Ureter (tissue), 1 donor: ENCODE measurements around the gene ANKRD40CL. TPM values are rescaled to one million over a fixed set of nuclear protein-coding genes. Genes with fewer than 3 reads are reported as not detected.
"Not testable (repeated sequence)": the region's sequence is repeated elsewhere in the genome, so short reads cannot be mapped to it uniquely, and the experiment has no call there.

Experiments
- DNase-seq: peaks from one replicate; pipeline ENCODE4 v3.0.0-alpha.2; 2020; ENCODE audit warnings: low spot score
- total RNA-seq: library from RNA; stranded (reverse); gene quantifications from one replicate; pipeline ENCODE4 v1.2.4, GENCODE V29; 2023
- donor health status: DM: yes; HTN: yes; CAD: no.

ANKRD40CL gene
- total RNA-seq, 1 donor from 2014 or later, result not detected

DNA sequence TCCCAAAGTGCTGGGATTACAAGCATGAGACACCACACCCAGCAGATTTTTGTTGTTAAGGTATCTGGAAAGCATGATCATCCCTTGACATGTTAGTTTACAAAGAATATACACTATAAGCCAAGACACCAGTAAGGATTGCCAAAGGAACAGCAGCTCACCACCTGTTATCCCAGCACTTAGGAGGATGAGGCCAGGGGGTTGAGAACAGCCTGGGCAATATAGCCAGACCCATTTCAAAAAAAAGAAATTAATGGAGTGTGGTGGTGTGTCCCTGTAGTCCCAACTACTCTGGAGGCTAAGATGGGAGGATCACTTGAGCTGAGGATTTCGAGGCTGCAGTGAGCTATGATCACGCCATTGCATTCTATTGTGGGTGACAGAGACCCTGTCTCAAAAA is 5.1 kb downstream of the ANKRD40CL start:
- DNase-seq, result no peak

DNA sequence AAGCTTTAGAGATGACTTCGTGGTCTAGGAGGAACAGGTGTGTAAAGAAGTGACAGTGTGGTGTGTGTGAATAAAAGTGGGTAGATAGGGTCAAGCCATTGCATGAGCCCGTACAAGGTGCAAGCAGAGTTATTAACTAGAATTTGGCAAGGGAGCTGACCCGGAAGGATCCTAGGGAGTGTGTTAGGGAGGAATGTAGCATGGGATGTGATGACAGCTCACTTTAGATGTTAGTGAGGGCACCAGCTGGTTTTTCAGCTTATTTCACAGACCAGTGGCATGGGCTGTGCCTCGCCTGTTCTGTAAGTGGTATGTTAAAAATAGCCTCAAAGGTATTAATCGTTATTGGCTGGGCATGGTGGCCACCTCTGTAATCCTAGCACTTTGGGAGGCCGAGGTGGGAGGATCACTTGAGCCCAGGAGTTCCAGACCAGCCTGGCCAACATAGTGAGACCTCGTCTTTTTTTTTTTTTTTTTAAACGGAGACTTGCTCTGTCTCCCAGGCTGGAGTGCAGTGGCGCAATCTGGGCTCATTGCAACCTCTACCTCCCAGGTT is 8.3 kb downstream of the ANKRD40CL start:
- no peak for DNase-seq

DNA sequence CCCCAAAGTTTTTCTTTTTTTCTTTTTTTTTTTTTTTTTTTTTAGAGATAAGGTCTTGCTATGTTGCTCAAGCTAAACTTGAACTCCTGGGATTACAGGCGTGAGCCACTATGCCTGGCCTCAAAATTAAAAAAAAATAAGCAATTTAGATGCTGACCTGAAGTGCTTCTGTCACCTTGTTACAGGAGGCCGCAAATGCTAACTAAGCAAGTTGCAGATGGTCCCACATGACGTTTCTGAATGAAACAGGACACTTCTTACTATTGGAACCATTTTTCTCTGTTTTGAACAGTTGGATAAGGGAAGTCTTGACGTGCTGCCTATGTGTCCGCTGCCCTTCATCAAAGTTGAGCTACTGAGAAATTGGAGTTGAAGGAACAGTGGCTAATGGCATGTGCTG is 8.8 kb downstream of the ANKRD40CL start:
- DNase-seq, result no peak

DNA sequence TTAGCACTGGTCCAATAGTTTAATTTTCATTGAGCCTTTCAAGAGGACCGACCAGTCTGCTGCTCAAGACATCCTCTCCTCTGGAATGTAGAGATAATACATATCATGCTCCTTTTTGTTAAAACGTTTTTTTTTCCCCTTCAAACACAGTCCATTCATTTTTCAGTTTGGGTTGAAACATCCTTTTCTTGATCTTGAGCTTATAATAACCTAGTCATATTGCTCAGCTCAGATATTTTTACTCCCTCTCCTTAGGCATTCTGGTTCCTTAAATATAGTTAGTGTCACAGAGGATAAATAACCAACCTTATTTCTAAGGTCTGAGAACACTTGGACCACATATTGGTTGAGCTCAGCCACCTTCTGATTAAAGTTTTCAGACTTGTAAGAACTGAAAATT is 12.8 kb downstream of the ANKRD40CL start:
- DNase-seq, result no peak

DNA sequence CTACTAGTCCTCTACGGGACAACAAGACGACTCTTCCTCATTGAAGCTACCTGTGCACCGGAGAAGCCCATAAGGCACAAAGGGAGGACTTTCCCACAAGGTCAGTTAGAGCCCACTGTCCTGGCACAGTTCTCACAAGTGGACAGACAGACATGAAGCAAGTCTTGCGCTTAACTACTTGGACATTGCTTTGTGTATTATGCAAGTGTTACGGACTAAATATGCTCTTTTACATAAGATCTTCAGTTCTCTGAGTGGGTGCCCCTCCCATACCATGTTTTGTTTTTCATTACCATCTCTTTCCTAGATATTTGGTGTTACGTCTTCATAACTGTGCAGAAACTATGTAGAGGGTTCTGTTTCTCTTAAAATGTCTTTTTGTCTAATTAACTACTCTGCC is 18.1 kb downstream of the ANKRD40CL start:
- no peak for DNase-seq

DNA sequence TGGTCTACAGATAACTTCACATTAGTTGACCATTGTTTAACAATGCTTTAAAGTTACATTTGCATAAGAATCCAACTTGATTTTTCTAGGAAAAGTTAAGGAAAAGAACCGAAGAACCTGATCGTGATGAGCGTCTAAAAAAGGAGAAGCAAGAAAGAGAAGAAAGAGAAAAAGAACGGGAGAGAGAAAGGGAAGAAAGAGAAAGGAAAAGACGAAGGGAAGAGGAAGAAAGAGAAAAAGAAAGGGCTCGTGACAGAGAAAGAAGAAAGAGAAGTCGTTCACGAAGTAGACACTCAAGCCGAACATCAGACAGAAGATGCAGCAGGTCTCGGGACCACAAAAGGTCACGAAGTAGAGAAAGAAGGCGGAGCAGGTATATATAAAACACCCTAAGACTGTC is 21.7 kb downstream of the ANKRD40CL start:
- no peak for DNase-seq

DNA sequence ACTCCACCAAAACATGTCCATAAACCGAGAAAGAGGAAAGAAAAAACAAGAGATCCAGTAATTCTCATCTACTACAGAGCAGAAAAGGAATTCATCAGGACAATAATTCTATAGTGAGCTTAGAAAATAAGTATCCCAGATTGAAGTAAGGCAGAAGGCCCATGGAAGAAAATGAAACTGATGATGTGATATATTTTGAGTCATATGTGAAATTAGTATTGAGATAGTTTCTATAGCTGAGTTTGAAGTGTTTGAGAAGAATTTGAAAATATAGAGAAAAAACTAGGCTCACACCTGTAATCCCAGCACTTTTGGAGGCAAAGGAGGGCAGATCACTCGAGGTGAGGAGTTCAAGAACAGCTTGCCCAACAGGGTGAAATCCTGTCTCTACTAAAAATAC is 28.2 kb downstream of the ANKRD40CL start:
- no peak for DNase-seq

DNA sequence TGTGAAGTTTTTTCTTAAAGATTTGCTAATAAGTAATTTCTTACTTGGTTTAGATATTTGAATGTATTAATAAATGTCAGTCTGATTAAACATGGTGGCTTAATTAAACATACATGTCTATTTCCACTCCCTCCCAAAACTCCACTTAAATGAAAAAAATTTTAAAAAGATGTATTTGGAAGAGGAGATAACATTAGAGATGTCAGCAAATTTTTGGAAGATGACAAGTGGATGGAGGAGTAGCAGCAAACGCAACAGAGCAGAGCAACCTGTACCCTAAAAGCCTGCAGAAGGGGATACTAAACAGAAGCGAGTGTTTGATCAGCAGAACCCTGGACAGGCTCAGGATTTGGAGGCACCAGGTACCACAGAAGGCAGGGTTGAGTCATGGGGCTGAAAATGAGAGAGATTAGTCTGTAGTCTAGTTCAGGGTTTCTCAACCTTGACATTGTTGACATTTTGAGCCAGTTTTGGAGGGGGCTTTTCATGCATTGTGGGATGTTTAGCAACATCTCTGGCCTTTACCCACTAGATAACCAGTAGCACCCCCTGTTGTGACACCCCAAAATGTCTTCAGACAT is 30.1 kb downstream of the ANKRD40CL start:
- no peak for DNase-seq

DNA sequence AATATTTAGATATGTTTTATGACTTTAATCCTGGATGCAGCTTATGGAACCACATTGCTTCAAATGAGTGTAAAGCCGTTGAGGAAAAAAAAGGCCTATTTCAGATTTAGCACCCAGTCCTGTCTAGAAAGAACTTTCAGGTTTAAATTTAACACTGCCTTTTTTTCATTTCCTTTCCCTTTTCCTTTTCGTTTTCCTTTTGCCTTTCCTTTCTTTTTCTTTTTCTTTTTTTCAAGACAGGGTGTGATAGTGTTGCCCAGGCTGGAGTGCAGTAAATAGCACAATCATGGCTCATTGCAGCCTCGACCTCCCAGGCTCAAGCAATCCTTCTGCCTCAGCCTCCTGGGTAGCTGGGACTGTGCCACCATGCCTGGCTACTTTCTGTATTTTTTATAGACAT is 32.0 kb downstream of the ANKRD40CL start:
- no peak for DNase-seq

DNA sequence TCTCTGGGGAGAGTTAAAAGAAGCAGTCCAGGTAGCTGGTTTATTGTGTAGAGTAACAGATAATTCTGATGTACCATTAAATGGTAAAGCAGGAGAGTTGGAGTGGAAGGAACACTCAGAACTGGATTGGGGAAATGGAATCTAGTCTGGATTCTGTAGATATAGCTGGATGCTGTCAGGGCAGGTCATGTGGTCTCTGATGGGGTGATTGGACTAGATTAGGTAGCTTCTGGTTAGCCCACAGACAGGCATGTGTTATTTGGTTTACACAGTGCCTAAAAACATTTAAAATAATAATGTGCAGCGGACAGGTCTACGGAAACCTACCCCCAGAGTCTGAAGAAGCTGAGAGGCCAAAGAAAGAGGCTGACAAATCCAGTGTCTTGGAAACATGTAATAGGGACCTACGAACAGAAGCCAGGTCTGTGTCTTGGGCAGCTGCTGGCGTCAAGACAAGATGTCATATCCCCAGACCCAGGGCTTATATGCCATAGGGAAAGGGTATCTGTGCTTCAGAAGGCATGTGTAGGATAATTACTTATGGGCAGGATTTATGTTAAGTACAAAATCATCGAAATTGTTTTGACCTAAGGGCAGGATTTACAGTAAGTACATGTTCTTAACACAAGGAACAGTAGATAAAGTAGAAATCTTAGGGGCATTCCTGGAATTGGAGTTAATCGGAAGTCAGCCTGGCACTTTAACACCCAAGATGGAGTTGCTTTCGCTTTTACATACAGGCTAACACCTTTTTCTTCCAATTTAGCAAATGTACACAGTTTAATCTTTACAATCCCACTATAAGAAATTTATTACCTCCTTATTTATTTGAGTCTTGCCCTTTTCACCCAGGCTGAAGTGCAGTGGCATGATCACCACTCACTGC is 35.5 kb downstream of the ANKRD40CL start:
- no peak for DNase-seq

DNA sequence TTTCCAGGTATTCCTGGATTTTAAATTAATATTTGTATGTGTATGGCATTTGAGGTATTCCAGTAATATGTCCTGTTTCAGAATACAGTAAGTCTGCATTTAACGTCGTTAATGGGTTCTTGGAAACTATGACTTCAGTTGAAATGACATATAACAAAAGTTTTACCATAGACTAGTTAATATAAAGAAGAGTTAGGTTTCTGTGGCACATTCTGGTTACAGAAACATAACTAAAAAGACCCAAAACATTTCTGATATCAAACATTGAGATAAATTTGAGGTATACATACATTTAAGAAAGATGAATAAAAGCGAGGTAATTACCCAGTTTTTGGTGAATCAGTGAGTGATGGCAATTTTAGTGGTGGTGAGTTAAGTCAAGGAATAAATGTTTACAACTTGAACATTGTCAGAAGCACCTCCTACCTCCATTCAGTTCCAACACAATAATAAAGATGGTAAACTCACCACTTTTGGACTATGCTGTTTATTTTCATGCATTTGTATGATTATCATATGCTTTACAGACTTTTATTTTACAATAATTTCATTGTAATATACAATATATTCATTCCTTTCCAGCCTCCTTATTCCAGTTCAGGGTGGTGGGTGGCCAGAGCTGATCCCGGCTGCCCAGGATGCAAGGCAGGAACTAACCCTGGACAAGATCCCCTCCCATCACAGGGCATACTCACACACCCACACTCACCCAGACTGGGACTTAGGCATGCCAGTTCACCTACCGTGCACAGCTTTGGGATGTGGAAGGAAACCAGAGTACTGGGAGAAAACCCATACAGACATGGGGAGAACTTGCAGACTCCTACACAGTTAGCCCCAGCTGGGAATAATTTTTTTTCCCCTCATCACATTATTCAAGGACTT is 38.2 kb downstream of the ANKRD40CL start:
- no peak for DNase-seq

DNA sequence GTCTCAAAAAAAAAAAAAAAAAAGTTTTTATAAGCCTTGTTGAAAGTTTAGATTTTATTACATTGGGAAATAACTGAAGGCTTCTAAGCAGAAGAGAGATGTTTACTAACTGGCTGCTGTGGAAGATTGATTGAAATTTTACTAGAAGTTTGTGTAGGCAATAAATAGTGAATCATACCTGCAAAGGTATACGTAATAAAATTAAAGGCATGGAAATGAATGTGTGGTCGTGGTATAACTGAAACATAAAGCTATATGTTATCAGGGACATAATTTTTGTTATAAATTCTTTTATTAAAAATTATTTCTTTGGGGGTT is 39.2 kb downstream of the ANKRD40CL start:
- no peak for DNase-seq

DNA sequence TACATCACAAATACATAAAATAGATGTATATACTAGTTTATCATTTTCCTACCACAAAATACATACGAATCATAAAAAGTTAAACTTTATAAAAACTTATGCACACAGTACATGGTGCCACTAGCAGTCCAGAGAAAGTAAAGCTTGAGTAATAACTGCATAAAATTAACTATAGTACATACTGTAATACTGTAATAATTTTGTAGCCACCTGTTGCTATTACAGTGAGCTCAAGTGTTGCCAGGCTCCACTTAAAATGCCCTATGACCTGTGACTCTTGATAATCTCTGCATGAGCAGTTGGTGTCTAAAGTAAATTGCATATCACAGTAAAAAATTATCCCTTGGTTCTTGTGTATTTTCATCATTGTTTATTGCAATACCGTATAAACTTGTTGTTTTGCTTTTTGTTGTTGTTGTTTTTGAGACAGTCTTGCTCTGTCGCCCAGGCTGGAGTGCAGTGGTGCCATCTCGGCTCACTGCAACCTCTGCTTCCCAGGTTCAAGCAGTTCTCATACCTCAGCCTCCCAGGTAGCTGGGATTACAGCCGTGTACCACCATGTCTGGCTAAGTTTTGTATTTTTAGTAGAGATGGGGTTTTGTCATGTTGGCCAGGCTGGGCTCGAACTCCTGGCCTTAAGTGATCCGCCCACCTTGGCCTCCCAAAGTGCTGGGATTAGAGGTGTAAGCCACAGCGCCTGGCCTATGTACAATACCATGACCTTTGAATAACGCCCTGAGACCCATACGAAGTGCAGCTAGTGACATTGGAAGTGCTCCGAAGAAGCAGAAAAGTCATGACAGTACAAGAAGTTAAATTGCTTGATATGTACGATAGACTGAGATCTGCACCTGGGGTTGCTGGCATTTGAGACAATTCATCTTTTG is 41.3 kb downstream of the ANKRD40CL start:
- no peak for DNase-seq

DNA sequence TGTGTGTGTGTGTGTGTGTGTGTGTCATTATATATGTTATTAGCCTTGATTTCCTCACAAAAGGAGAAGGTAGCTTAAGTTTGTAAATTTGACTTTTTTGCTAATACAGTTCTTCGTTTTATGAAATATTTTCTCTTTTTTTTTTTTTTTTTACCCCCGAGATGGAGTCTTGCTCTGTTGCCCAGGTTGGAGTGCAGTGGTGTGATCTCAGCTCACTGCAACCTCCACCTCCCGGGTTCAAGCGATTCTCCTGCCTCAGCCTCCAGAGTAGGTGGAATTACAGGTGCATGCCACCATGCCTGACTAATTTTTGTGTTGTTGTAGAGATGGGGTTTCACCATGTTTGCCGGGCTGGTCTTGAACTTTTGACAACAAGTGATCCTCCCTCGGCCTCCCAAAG is 42.7 kb downstream of the ANKRD40CL start:
- DNase-seq, result not testable (repeated sequence)

DNA sequence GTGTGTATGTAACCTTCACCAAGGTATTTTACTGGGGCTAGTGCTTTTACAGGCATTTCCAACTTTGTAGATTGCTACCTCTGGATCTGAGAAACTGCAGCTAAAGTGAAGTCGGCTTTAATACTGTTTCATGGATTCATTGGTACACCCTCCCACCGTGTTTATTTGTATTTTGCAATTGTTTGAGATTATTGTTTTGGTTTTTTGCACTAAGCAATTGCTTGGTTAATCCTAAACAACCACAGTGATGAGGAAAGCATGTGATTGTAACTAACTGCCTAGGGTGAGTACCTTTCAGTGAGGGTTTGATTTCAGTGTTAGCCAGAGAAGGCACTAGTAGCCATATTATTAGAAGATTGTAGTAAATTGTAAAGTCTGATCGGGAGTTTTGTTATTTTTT is 44.6 kb downstream of the ANKRD40CL start:
- no peak for DNase-seq

DNA sequence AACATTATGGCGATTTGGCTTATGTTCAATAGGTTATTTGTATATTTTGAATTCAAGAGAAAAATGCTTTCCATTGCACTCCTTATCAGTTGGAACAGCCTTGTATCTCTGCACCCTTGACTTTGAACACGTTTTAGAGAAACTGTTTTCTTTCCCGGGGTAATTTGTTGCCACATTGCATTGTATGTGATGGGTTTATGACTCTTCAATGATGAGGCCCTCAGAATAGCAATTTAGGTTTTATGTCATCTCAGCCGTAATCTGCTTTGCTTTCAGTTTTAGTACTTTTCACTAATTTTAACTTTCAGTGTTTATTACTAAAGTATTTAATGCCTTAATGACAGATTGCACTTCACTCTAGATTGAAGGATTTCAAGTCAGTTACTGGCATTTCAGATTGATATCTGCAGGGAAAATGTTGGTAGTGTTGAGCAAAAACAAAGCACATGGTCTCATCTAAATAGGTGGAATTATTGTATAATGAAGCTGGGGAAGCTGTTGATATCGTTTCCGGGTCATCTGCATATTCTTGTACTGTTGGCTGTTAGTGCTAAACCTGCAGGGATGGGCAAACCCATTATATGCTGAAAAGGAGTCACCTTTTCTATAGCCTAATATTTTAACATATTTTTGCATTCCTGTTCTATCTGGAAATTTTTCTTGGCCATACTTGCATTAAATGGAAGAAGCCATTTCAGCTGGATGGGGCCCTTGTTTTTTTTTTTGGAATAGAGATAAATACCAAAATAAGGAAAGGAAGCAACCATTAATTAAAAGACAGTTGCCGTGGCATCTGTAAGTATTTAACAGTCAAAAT is 45.9 kb downstream of the ANKRD40CL start:
- no peak for DNase-seq

DNA sequence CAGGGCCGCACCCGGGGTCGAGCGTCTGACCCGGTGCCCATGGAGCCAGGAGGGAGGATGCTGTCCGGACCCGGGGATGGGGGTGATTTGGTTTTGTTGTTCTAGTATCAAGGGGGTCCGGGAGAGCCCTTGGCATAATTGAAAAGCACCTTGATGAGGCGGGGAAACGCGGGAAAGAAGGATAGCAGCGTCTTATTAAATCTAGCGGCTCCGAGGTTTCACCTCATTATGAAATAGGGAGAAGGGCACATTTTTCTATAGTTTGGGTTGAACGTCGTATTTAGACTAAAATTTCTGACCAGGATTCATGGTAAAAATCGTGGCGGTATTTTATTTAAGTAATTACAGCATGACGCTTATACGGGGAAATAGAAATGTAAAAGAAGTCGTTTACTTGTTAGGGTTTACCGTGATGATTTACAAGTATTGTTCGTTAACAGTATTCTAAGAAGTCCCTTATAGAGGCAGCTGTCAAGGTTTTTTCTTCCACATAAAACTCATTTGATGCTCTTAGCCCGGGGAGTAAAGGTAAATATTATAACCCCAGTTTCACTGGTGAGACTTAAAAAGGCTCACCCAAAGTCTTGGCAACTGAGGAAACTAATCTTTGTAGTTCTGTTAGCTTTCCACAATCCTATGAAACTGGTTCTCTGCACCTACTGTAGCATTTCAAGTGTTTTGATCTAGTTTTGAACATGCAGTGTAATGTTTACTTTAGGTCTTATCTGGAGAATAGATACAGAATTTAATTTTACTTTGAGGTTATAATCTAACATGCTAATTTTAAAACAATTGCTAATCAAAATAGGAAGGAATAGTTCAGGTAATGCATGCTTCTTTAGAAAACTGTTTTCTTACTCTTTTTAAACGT is 47.2 kb downstream of the ANKRD40CL start:
- no peak for DNase-seq

DNA sequence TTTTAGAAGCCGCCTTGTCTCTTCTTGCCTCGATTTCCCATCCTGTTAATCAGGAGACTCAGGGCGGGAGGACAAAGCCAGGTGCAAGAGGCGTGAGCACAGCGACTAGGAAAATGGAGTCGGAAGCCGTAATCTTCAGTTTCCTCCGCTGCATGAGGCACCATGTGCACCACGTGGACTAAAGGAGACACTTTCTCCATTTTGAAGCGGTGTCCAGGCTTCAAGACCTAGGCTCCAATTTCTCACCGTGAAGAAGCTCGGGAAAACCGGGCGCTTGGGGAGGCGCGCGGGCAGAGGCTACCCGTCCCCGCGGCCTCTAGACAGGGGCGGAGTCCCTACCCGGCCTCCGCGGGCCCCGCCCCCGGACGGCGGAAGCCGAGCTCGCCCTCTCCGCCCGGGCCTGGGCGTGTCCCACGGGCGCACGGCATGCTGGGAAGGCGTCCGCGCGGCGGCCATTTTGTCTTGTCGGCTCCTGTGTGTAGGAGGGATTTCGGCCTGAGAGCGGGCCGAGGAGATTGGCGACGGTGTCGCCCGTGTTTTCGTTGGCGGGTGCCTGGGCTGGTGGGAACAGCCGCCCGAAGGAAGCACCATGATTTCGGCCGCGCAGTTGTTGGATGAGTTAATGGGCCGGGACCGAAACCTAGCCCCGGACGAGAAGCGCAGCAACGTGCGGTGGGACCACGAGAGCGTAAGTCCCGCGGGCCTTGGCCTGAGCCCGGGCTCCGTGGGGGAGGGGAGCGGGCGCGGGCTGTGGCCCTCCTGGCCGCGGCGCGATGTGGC is 48.0 kb downstream of the ANKRD40CL start, which contains the start of gene LUC7L3:
Gene LUC7L3 (plus strand): TSS at position 460 of the 780 bp plus-strand sequence. CDS start 130 bp downstream, at position 590.
- peak; percentile 95 for DNase-seq
